SIG-M5 treated with dmso at 0.1 percent for 504 hours (cell line): ENCODE measurements around the gene STARD3.
"Not testable (repeated sequence)": the region's sequence is repeated elsewhere in the genome, so short reads cannot be mapped to it uniquely, and the experiment has no call there.

Source experiments
- DNase-seq: peaks from one replicate; lab custom pipeline; 2025; ENCODE audit not compliant: unreplicated experiment; lab: John Stamatoyannopoulos, UW

Gene STARD3

DNA sequence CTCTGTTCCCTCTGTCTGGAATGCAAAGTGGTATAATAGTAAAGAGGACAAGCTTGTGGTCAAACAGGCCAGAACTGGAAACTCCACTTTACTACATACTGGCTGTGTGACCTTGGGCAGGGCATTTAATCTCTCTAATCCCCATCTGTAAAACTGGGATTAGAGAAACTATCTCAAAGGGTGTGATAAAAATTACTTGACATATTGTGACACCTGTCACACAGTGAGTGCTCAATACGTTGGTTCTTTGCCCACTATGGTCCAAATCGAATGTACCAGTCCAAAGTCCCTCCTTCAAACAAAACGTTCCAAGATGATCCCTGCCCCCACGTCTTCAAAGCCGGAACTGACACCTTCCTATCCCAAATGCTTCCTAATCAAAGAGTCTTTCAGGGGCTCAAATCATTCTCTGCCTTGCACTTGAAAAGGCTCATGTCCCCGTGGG lies 50.2 kb downstream of the STARD3 start:
- no peak for DNase-seq

DNA sequence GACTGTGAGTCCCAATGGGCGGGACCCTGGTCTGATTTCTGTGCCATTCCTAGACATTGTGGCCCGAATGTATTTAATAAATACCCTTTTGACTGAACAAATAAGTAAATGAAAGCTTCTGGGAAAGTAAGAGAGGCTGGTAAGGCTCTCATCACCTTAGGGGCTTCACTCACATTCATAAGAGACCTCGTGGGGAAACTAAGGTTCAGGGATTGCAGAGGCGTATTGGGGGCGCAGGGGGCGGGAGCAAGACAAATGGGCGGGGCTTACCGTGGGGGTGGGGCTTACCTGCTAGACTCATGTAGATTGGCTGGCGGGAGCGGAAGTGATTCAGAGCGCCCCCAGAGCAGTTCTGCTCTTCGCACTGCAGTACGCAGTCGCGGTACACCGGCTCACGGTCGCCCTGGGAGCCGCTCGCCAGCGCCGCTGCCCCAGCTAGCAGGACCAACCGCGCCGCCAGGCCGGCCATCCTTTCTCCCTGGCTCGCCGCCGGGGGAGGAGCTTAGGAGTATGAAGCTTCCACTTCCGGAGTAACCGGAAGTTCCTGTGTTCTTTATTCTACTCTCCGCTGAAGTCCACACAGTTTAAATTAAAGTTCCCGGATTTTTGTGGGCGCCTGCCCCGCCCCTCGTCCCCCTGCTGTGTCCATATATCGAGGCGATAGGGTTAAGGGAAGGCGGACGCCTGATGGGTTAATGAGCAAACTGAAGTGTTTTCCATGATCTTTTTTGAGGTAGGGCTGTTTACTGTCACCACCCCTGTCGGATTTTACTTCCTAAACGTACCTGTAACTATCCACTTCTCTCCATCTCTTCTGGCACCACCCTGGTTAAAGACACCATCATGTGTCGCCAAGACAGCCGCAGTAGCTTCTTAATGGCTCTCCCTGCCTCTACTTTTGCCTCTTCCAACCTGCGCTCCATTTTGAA lies 50.9 kb downstream of the STARD3 start, which contains the start of gene PGAP3:
Gene PGAP3 (minus strand): TSS at position 512 of the 929 bp plus-strand sequence. CDS start 43 bp downstream, at position 469.
- peak; percentile 88 for DNase-seq

DNA sequence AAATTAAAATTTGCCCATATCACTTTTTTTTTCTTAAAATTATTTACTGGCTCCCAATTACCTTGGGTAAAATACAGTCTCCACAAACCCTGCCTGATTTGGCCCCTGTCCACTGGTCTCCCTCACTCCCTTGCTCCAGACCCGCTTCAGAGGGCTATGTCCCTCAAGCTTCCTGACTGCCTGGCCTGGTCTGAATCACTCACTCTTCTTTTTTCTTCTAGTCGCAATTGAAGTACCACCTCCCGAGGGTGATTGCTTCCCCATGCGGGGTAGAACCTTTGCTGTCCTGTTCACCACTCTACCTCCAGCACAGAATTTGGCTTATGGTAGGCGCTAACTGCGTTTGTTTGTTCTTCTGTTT lies 51.5 kb downstream of the STARD3 start:
- DNase-seq = no peak

DNA sequence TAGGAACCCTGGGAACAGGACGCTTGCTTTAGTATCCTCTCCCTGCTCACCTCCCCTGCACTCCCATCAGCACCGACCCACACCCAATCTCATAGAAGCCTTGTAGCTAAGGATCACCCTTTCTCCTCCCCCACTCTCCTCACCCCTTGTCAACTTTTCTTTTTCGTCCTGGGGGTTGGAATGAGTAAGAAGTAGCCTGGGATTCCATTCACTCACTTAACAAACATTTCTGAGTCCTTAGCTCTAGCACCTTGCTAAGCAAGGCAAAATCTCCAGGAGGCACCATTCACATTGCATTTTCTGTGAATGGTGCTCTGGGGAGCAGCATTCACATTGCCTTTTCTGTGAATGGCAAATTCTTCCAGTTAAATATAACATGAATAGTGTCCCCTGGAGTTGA lies 52.0 kb downstream of the STARD3 start:
- no peak for DNase-seq

DNA sequence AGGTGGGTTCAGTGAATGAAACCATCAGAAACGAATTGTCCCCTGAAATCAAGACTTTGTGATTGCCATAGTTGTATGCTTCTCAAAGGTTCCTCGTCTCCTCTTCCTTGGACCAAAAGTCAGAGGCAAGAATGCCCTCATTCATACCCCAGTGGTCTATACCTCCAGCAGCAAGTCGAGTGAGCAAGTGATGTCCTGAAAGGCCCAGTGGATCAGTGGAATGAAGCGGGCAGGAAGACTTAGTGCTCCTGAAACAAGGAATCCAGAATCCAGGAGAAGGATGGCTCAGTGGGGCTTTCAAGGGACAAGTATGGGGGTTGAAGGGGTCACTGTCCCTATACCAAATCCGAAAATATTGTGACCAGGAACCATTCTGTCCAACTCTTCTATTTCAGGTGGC lies 57.6 kb downstream of the STARD3 start:
- no peak for DNase-seq

DNA sequence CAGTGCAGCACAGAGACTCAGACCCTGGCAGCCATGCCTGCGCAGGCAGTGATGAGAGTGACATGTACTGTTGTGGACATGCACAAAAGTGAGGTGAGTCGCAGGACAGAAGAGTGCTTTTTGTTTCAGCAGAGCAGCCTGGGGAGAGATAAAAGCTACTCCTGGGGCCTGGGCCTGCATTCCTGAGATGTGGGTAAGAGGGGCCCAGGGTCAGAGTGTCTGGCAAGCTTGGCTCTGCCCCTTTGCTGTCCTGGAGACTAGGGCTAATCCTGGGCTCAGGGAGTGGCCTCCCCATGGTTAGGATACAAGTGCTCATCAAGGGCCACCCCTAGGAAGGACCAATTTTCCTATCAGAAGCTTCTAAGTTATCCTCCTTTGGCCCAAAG lies 58.1 kb downstream of the STARD3 start:
- DNase-seq = no peak

DNA sequence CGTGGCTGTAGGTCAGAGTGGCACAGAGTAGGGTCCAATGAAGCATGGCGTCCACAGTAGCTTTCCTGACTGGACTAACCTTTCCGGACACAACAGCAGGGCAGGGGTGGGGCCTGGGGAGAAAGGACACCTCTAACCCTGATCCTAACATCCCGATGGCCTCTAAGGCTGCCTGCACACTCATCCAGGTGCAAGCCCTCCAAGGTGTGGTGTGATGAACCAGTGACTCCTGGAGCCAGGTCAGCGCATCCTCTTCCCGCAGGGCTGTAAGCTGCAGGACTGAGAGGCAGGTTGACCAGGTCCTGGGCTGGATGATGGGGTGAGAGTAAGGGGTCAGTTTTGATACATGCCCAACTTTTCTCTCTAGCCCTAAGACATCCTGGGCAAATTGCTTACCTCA lies 59.8 kb downstream of the STARD3 start:
- no peak for DNase-seq

DNA sequence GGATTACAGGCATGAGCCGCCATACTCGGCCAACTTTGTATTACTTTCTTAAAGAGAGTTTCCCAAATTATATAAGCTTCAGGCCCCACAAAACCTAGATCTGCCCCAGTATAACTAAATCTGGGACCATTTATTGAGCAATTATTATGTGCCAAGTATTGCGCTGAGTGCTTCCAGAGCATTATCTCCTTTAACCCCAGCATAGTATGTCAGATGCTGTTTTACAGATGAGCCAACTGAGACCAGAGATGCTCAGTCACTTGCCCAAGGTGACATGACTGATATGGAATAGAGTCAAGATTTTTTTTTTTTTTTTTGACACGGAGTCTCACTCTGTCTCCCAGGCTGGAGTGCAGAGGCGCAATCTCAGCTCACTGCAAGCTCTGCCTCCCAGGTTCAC lies 61.0 kb downstream of the STARD3 start:
- DNase-seq = no peak

DNA sequence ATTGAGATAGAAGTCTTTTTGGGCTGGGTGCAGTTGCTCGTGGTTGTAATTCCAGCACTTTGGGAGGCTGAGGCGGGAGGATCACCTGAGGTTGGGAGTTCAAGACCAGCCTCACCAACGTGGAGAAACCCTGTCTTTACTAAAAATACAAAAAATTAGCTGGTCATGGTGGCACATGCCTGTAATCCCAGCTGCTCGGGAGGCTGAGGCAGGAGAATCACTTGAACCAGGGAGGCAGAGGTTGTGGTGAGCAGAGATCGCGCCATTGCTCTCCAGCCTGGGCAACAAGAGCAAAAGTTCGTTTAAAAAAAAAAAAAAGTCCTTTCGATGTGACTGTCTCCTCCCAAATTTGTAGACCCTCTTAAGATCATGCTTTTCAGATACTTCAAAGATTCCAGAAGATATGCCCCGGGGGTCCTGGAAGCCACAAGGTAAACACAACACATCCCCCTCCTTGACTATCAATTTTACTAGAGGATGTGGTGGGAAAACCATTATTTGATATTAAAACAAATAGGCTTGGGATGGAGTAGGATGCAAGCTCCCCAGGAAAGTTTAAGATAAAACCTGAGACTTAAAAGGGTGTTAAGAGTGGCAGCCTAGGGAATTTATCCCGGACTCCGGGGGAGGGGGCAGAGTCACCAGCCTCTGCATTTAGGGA lies 62.3 kb downstream of the STARD3 start:
- not testable (repeated sequence) for DNase-seq

DNA sequence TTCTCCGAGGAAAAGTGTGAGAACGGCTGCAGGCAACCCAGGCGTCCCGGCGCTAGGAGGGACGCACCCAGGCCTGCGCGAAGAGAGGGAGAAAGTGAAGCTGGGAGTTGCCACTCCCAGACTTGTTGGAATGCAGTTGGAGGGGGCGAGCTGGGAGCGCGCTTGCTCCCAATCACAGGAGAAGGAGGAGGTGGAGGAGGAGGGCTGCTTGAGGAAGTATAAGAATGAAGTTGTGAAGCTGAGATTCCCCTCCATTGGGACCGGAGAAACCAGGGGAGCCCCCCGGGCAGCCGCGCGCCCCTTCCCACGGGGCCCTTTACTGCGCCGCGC lies 62.8 kb downstream of the STARD3 start, which contains the start of gene ERBB2:
Gene ERBB2 (plus strand): TSS at position 247 of the 330 bp plus-strand sequence. CDS start 175 bp downstream, outside the sequence.
- peak; percentile 3 for DNase-seq

DNA sequence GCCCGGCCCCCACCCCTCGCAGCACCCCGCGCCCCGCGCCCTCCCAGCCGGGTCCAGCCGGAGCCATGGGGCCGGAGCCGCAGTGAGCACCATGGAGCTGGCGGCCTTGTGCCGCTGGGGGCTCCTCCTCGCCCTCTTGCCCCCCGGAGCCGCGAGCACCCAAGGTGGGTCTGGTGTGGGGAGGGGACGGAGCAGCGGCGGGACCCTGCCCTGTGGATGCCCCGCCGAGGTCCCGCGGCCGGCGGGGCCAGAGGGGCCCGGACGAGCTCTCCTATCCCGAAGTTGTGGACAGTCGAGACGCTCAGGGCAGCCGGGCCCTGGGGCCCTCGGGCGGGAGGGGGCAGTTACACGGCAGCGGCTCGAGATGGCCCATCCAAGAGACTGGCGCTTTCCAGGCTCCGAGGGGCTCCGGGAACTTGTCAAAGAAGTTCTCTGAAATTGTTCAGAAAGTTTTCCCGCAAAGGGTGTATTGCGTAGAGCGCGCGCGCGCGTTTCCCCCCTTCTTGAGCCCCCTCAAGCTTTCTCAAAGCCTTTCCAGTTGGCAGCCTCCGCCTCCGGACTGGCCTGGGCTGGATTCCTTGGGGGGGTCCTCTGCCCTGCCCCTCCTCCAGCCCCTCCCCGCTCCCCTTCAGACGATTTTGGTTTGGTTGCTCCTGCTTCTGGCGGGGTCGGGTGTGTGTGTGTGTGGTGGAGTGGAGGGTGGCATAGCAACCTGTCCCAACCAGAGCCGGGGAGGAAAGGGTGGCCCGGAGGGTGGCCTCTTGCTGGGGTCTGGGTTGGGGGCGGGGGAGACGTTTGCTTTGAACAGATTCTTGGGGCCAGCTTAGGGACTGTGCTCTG lies 63.4 kb downstream of the STARD3 start:
- DNase-seq = no peak

DNA sequence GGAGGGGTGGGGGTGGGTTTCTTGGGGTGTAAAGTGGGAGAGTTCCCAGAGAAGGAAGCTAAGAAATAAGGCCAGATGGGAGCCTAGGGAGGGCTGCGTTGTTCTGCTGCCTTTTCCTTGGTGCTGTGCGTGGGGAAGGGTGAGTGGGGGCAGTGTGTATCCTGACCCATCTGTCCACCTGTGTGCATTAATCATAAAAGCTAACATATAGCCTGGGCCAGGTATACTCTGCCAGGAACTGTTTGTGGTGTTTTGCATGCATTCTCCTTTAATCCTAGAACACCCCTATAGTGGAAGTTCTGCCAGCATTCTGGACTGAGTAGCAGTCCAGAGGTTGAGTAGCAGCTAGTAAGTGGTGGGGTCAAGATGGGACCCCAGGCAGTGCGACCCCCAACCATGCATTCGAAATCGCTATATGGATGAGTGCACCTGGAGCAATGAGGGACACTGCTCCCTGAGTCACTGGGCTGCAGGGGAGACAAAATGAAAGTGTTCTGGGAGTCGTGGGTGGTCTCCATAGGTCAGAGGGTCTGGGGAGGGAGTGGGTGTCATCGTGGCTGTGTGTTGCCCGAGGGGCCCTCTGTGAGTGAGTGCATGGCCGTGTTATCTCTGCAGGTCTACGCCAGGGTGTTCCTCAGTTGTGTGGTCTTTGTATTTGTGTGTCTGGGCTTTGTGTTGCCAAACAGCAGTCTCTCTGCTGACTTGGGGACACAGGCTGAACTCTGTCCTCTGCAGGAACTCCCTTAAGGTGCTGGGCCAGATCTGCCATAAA lies 64.3 kb downstream of the STARD3 start:
- no peak for DNase-seq

DNA sequence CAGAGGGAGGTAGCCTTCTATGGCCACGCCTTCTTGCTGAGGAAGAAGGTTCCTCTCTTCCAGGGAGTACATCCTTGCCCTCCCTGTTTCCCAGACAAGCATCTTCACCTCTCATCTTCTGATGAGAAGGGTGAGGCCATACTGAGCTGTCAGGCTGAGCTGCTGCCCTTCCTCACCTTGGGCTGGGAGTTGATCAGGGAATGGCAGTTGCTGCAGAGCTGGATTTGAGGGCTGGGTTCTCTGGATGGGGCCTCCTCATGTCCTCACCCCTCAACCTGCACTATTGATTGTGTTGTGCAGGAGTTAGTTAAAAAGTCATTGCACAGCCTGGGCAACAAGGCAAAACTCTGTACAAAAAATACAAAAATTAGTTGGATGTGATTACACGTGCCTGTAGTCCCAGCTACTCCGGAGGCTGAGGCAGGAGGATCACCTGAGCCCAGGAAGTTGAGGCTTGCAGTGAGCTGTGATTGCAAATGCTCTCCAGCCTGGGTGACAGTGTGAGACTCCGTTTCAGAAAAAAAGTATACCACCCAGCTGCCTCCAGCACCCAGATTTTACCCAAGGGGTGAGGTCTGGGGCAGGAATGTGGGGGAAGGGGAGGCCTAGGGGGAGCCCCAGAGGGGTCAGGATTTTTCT lies 65.0 kb downstream of the STARD3 start:
- DNase-seq = no peak

DNA sequence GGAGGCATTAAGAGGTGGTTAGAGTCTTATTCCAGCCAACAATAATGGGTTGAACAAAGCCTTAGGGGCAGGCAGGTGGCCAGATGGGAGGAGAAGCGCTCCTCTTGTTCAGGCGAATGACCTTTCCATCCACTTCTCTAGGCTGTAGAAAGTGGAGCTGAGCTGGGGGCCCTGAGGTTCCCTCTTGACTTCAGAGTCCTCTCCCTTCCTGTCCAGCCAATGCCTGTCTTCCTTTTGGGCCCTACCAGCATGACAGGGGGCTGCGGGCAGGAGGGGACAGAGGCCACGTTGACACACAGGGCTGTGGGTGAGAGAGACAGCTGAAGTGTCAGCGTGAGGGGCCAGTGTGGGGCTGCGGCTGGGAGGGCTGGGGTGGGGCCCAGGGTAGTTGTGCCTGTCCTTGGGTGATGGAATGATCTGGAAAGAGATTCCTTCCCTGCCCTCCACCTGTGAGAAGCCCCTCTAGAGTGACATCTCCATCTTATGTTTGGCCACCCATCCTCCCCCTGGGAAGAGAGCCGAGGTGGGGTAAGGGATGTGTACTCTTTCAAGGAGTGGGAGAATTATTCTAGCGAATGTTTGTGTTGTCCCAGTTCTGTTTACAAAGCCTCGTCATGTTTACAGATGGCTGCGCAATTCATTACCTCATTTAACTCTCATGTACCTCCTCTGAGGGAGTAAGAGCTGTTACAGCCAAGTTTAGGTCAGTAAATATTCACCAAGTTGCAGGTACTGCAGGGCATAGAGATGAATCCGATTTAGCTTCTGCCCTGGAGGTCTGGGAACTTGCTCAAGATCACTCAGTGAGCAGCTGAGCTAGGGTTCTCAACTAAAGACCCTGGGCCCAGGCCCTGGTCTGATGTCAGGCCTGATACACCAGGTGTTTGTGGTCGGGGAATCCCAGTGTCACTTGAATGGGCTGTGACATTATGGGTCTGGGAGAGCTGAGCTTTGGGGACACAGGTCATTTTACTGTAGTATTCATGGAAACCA lies 66.3 kb downstream of the STARD3 start:
- no peak for DNase-seq

DNA sequence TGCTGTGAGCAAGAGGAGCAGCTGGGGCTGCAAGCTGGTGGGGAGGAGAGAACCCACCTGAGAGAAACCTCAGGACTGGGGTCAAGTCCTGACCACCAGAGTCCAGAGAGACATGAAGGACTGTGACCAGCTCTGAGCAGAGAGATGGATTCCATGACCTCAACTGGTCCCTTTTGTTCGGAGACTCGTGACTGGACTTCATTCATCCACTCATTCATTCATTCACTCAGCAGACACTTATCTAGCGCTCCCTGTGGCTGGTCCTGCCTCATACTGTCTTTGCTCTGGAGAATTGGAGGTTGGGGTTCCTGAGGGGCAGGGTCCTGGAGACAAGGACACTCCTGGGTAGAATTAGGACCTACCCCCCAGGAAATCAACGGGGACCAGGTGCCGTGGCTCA lies 67.0 kb downstream of the STARD3 start:
- no peak for DNase-seq

DNA sequence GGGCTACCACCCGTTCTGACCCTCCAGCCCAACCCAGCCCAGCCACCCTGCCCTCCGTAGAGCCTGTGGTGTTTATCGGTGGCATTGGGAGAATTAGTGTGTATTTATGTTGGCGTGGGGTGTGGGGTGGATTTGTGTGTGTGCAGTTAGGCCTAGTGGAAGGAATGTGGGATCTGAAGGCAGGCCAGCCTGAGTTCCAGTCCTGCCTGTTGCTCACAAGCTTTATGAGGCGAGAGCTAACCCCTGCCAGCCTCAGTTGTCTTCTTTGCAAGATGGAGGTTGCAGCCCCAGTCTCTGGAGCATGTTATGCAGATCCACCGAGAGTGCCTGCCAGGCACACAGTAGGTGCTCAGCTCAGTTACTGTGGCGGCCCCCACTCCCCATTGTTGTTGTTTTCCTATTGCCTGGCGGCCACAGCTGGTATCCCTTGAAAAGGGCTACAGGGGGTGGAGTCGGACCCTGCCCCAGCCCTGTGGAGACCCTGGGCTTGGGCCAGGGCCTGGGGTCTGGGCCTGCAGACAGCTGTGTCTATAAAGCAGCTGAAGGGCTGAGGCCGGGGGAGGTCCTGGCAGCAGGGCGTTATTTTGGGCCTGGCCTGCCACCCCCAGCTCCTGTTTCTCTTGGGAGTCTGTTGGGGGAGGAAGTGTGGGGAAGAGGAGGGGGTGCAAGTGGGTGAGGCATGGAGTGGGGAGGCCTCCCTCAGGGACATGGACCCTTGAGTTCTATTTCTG lies 68.0 kb downstream of the STARD3 start:
- no peak for DNase-seq

DNA sequence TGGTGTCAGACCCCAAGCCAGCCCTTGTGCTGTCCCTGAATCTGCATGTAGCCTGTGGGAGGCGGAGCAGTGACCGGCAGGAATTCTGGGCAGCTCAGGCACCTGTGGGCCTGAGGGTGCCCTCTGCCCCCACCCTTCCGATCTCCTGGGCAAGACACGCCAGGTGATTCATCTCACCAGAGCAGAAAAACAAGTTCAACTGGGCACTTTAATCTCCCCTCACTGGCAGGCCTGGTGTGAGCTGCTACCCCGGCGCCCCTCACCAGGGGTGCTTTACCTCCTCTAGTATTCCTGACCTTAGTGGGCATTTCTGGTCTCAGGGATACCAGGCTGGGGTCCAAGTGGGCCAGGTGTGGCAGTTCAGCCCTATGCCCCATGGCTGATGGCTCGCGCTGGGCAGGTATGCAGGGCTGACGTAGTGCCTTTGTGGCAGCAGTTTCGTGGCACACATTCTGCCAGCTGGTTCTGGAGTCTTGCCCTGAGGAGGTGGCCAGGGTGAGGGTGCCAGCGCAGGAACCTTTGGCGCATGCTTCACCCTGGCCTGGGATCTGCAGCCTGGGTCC lies 68.9 kb downstream of the STARD3 start:
- peak; percentile 28 for DNase-seq

DNA sequence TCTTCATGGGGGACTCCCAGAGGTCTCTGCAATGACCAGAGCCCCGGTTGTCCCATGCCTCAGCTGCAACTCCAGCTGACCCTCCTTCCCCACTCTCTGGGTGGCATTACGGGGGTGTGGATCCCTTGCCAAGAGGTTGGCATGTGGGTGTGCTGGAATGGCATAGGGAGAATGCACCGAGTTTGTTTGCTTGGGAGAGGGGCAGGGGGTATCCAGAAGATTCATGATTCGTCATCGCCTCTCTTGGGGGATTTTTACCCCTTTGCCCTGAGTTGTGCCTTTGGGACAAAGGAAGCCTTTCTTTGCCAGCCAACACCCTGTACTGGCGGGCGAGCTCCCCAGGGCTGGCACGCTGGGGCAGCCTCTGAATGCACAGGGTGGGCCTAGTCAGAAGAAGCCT lies 69.4 kb downstream of the STARD3 start:
- DNase-seq = no peak
